NCI-H146 (cell line): ENCODE data around the gene CD320.
"Not testable (repeated sequence)": the region's sequence is repeated elsewhere in the genome, so short reads cannot be mapped to it uniquely, and the experiment has no call there.

Experiments
- DNase-seq: peaks from one replicate; lab custom pipeline; 2025; lab: John Stamatoyannopoulos, UW

The CD320 gene

DNA sequence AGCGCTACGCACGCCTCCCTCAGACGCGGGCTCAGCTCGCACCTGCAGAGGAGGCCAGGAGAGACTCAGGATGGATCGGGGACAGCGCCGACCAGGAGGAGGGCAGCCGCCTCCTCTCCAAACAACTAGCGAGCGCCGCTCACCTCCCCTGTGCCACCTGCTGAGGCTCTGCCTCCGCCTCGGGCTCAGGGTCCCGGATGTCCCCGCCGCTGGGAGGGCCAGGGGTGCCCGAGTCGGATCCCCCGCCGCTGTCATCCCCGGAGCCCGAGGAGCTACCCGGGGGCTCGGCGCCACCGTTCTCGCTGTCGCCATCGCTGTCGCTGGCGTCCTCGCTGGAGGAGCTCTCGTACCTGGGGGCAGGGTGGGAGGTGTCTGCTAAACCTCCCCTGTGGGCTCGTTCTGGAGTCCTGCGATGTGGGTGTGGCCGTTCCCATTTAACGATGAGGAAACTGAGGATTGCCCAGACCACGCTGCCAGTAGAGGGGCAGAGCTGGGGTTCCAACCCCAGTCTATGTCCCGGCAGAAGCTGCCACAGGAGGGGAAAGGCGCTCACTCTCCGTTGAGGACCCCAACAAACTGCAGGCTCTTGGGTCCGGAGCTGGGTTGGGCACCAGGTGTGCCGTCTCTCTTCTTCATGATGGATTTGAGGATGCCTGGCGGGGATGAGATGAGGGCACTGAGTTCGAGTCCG, 25.8 kb upstream of the CD320 start:
- DNase-seq, result peak; percentile 60

DNA sequence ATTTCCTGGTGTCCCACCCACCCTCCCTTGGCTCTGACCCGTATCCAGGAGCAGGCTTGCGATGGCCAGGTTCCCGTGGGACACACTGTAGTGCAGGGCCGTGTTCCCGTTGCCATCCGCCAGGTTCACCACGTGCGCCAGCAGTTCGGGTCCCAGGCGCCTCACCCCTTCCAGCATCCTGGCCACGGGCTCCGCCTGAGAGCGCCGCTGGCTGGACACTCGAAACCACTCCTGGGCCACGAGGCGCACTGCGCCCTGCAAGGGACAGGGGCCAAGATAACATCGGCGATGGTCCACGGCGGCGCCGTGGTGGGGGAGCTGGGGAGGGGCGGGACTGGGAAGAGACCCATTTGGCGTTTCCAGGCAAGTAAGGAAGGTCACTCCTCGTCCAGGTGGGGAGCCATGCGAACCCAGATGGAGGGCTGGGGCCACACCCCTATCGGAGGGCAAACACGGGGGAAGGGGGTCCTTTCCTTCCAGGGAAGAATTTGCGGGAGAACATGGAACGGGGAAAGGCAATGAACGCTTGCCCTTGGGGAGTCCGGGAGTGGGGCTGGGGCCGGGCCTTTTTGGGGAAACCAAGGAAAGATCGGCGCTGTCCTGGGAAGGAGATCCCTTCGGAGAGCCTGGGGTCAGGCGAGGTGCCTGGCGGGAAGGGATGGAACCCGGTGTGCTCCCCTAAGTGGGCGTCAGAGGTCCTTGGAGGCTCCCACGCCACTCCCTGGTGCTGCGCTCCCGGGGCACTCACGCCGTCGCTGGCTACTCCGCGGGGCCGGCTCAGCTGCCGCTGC, 25.0 kb upstream of the CD320 start:
- DNase-seq, result no peak

DNA sequence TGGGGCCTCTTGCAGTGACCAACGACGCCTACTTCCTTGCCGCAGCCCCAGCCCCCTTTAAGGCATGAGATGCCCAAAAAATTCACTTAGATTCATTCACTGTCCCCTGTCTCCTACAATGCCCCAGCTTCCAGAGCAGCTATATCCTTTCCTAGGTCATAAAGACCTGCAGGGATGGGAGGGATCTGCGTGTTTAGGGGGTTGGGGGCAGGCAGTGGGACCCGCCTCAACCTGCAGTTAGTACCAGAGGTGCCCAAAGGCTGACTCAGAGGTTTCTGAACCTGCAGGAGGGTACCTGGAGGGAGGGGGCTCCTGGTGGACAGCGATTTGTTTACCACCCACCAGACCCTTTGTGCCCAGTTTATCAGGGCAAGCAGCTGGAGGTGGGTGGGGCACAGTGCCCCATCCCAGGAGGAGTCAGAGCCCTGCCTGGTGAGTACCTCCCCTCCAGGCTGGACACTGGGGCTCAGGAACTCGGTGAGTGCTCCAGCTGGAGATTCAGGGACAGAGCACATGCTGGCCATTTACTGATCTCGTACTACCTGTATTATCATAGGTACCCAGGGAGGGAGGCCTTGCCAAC, 23.2 kb upstream of the CD320 start:
- DNase-seq, result no peak

DNA sequence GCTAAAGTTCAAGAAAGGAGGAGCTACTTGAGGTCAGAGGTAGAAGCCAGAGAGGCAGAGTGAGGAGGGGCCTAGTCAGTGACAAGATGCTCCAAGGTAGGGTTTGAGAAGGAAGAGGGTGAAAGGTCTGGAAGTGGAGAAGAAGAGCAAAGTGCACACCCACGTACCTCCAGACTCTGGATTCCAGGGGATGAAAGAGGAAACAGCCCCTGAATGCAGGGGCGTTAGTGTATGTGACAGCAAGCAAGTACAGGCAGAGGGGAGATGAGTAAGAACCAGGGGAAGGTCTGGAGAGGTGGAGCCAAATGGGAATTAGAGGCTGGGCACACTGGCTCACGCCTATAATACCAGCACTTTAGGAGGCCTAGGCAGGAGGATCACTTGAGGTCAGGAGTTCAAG, 21.8 kb upstream of the CD320 start:
- no peak for DNase-seq

DNA sequence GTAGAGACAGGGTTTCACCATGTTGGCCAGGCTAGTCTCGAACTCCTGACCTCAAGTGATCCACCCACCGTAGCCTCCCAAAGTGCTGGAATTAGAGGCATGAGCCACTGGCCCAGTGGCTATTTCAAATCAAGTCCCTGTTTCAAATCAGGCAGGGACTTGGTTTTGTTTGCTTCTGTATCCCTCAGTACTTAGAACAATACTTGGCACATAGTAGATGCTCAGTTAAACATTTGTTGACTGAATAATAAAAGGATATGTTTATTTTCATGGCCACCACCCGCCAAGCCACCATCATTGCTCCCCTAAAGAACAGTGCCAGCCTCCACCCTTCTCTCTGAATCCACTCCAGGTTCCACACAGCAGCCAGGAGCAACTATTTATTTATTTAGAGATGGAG, 17.3 kb upstream of the CD320 start:
- no peak for DNase-seq

DNA sequence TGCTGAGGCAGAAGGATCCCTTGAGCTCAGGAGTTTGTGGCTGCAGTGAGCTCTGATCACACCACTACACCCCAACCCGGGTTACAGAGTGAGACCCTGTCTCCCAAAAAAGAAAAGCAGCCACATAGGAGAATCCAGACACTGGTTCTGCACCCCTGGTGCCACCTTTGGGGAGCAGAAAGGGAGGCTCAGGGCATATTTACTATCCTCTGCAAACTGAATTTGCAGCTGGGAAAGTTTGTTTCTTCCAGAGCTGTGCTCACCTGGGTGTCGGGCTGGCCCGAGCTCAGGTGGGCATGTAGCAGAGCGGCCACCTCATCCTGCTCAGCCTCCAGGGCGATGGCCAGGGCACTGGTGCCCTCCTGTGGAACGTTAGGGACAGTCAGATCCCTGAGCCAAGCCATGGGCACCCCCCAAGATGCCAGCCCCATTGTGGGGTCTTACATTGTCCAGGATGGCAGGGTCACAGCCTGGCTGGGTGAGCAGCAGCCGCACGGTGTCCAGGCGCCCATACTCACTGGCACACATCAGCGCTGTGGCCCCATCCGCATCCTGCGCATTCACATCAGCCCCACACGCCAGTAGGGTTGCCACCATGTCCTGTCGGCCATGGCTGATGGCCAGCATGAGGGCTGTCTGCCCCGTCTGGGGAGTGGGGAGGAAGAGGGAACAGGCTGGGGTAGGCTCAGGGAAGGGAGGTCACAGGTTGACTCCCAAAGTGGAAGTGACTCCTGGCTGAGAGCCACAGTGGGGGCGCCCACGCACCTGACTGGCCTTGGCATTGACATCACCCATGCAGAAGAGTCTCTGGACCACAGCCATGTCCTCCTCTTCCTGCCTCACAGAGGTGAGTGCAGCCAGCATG, 16.3 kb upstream of the CD320 start:
- DNase-seq, result no peak

DNA sequence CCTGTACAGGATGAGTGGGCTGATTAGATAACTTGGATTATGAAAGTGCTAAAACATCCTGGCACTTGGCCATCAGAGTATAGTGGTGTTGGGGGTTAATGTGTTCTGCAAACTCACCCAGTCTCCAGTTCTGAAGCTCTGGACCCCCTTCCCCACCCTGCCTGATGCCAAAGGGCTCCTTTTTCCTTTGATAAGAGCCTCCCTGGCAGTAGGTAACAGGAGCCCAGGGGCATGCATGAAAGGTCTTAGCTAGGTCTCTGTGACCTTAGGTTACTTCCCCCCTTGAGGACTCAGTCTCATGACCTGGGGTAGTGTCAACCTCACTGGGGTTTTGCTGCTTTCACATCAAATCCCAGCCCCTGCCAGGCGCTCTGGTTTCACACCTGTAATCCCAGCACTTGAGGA, 15.6 kb upstream of the CD320 start:
- no peak for DNase-seq

DNA sequence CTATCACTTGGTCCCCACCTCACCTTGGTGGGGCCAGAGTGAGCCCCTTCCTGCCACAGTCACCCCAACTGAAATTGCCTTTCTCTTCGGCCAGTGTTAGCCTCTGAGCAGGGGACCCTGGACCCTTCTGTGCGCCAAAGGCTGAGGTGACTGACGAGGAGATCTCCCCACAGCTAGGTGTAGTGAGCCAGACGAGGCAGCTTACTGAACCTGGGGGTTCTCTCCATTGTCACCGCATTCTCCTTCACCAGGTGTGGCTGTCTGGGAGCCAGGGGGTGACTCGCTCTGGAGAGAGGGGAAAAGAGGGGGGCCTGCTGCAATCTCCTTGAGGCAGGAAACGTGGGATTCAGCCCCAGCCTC, 14.5 kb upstream of the CD320 start:
- DNase-seq, result no peak

DNA sequence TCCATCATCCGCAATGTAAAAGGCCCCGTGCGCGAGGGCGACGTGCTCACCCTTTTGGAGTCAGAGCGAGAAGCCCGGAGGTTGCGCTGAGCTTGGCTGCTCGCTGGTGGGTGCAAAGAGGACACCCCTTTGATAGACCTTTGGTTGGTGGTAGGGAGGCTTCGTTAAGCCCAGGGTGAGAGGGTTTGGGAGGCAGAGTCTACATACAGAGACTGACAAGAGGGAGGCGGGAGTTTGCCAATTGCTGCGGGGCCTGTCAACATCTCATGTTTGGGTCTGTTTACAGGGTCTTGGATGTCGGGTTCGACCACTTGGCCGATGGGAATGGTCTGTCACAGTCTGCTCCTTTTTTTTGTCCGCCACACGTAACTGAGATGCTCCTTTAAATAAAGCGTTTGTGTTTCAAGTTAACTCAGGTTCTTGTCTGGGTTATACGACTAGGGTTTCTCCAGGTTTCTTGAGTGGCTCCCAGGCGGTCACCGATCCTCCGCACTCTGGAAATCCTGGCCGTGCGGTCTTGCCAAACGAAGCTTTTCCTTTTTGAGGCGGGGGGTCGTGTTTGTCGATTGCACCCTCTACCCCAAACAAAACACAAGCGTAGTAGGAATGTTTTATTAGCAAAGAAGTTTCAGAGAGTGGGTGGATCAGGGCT, 14.0 kb upstream of the CD320 start:
- no peak for DNase-seq

DNA sequence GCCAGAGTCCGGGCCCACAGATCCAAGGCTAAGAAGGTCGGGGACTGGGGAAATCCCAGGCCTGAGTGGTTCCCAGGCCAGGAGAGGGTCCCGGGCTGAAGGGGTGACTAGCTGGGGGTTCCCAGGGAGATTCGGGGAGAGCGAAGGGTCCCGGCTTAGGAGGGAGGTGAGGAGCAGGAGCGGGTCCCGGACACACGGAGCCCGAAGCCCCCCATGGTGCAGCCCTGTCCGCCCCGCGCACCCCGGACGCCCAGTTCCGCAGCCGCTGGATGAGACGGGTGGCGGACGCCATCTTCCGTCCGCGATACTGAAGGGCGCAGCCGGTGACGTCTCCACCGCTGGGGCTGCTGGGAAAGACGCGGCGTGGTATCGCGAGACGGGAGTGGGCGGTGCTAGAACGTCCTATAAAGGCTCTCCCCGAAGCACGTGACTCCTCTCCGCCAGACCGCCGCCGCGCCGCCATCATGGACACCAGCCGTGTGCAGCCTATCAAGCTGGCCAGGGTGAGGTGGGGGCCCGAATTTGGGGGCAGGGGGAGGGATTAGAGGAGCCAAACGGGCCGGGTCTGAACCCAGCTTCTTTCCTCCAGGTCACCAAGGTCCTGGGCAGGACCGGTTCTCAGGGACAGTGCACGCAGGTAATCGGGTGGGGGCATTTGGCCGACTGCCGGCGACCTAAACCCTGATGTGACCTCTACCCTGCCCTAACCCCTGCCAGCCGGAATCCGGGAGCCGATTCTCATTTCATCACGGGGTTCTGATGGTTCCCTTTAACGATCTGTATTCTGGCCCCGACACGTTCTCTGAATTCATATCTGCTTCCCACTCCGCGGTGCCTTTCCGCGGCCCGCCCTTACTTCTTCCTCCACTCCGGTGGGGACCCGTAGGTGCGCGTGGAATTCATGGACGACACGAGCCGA, 13.2 kb upstream of the CD320 start, which contains the start of the genes NDUFA7 and RPS28:
Gene NDUFA7 (minus strand): TSS at position 309 of the 919 bp plus-strand sequence. CDS start 17 bp downstream, at position 292.
Gene RPS28 (plus strand): TSS at position 430 of the 919 bp plus-strand sequence. CDS start 35 bp downstream, at position 465.
- DNase-seq, result peak; percentile 90

DNA sequence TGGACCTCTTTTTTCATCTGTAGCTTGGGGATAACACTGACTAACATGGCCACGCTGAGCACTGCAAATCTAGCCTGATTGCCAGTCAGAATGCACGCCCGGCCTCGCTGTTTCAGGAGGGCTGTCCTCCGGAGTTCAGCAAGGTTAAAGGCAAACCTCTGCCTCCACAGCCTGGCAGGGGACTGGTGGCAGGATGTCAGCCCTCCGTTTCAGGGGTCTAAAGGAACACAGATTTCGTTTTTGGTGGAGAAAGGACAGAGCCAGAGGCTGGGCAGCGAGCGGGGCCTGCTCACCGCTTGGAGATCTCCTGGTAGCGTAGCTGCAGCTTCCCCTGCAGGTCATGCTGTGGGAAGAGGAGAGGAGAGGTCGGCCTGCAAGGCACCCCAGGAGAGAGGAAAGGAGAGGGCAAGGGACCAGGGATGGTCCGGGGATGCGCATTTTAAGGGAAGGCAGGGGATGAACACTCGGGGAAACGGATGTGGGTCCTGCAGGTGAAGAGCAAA, 12.5 kb upstream of the CD320 start:
- peak; percentile 10 for DNase-seq

DNA sequence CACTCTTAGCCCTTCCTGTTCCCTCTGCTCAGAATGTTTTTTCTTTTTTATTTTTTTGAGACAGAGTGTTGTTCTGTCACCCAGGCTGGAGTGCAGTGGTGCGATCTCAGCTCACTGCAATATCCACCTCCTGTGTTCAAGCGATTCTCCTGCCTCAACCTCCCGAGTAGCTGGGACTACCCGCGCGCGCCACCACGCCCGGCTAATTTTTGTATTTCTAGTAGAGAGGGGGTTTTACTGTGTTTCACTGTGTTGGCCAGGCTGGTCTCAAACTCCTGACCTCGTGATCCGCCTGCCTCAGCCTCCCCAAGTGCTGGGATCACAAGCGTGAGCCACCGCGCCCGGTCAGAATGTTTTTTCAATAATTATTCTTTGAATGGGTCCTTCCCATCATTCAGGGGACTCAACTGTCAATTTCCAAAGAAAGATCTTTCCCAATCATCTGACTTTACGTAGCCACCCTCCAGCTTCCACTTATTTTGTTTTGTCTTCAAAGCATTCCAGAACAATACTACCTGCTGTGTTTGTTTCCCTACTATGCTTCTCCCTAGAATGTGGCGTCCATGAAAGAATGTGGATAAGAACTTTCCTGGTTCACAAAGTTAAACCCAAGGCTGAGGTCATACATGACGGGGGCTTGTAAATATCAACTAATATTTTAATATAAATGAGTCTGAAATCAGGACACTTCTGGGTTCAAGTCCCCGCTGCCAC, 11.8 kb upstream of the CD320 start:
- no peak for DNase-seq

DNA sequence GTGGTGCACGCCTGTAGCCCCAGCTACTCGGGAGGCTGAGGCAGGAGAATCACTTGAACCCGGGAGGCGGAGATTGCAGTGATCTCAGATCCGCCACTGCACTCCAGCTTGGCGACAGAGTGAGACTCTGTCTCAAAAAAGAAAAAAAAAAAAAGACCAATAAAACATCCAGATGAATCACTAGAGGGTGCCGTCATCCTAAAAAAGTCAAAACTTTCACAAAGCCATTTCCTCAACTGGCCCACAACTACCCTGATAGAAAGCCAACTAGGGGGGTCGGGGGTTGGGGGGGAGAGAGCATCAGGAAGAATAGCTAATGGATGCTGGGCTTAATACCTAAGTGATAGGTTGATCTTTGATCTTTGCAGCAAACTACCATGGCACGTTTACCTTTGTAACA, 10.7 kb upstream of the CD320 start:
- not testable (repeated sequence) for DNase-seq

DNA sequence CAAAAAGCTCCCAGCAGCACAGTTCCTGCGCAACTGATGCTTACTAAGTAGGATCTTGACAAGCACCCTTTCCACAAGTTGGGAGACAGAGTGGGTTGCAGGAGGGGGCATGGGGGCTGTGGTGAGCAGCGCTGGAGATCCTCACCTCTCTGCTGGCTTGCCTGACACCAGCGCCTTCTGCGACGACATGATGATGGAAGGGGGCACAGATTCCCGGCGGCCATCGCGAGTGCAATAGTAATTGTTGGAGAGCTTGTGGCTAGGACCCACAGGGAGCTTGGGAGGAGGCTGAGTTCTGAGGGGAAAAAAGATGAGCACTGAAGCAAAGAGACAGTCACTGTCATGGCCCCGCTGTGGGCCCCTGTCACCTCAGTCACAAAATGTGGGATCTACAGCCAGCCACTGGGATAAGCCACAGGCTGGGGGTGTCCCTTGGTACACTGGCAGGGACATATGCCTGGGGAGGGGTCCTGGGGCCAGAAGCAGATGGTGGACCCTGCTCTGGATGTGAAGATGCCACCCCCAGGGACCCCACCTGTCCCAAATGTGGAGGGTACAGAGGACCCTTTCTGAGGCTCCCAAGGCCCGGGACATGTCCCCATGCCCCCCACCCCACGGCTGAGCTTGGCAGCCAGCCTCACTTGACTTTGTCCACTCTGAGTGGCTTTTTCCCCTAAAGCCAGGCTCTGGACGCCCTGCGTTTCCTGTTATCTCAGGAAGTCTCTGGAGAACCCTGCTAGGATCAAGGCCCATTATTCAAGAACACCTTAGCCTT, 8.4 kb upstream of the CD320 start:
- DNase-seq, result no peak

DNA sequence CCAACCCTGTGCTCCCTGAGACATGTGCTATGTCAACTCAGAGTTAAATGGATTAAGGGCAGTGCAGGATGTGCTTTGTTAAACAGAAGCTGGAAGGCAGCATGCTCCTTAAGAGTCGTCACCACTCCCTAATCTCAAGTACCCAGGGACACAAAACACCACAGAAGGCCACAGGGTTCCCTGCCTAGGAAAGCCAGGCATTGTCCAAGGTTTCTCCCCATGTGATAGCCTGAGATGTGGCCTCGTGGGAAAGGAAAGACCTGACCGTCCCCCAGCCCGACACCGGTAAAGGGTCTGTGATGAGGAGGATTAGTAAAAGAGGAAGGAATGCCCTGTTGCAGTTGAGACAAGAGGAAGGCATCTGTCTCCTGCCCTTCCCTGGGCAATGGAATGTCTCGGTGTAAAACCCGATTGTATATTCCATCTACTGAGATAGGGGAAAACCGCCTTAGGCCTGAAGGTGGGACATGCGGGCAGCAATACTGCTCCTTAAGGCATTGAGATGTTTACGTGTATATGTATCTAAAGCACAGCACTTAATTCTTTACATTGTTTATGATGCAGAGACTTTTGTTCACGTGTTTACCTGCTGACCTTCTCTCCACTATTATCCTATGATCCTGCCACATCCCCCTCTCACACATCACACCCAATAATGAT, 7.0 kb upstream of the CD320 start:
- not testable (repeated sequence) for DNase-seq

DNA sequence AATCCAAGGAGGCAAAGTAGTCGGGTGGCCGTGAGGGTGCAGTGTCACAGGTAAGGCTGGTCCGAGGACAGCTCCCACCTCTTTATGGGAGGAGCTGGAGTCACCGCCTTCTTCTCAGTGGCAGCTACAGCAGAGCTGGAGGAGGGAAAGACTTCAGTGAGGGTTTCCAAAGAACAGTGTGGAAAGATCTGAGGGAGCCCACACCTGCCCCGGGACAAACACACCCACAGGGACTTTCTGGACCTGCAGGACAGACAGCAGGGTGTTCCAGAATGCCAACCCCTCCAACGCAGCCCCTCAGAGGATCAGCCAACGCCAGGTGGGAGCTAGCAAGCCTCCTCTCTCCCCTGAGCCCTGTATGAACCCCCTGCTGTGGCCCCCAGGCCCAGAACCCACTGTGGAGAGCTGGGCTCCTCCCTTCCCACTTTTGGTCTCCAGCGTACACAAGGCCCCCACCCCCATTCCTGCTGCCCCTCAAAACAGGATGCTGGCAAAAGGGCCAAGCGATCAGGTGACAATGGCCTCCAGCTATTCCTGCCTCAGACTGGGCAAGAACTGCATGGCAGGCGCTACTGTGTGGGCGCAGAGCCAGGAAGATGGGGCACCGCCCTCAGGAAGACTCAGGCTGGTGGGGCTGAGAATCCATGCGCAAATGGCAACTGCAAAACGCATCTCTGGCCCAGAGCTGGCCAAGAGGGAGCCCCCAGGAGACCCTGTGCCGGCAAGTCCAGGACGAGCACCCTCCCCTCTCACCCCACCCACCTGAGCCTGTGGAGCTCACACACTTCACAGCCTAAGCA, 3.5 kb upstream of the CD320 start:
- DNase-seq, result no peak

DNA sequence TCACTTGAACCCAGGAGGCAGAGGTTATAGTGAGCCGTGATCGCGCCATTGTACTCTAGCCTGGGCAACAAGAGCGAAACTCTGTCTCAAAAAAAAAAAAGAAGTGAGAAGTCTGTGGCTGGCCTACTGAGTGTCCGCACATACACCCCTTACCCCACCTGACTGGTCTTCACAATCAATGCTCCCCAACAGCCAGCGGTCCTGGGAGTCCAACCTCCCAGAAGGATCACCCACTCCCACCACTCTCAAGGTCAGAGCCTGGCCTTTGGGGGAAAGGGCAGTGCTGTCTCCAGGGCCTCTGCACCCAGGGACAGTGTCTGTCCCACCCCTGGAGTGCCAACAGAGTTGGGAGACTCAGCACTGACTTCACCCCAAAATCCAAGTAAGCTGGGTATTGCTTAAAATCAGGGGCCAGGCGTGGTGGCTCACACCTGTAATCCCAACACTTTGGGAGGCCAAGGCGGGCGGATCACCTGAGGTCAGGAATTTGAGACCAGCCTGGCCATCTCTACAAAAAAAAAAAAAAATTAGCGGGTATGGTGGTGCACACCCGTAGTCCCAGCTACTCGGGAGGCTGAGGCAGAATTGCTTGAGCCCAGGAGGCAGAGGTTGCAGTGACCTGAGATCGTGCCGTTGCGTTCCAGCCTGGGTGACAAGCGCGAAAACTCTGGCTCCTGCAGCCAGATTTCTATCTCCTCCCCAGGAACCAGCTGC, 2.3 kb upstream of the CD320 start:
- no peak for DNase-seq
